ENCODE results near the gene TUBA1C.
"Not testable (repeated sequence)": the region's sequence is repeated elsewhere in the genome, so short reads cannot be mapped to it uniquely, and the experiment has no call there.

TUBA1C gene

GRCh38 chr12:49269191-49269590 lies 4.3 kb downstream of the TUBA1C start:
- 87% methylated on average over 5 of the region's 6 CpGs for WGBS
- H4K8ac ChIP-seq (ENCODE audit: low read length); H2BK12ac ChIP-seq (ENCODE audit: low read length in 2 of 2): not testable (repeated sequence)

GRCh38 chr12:49272790-49273725 lies 8.2 kb downstream of the TUBA1C start:
- no peaks in the 10 kb centered on the region for H3K27me3 ChIP-seq (ENCODE audit: control insufficient read depth in 1 of 2, insufficient read depth in 1 of 2, low read length in 2 of 2)
- H3K9me3 ChIP-seq (ENCODE audit: control insufficient read depth, low read length) = no peaks in the 10 kb centered on the region
- H3K9ac ChIP-seq (ENCODE audit: low read length) = no peak overlapping the region
- H3K4me1 ChIP-seq (ENCODE audit: control insufficient read depth, insufficient read depth, low read depth, low read length) = peaks cover 10% of the 10 kb centered on the region
- no peak overlapping the region for H2BK5ac ChIP-seq (ENCODE audit: low read depth, low read length, poor library complexity, severe bottlenecking)
- no peak overlapping the region for H3K27ac ChIP-seq (ENCODE audit: low read length, poor library complexity, severe bottlenecking)
- H2BK120ac ChIP-seq (ENCODE audit: low read depth, low read length) = no peak overlapping the region
- H3K4me2 ChIP-seq (ENCODE audit: low read length, poor library complexity, severe bottlenecking) = no peak overlapping the region
- H3K23ac ChIP-seq (ENCODE audit: low read length in 2 of 2) = no peak overlapping the region
- no peak overlapping the region for H3K18ac ChIP-seq (ENCODE audit: low read depth in 1 of 2, low read length in 2 of 2)
- no peak overlapping the region for H4K8ac ChIP-seq (ENCODE audit: low read length)
- no peak overlapping the region for H2AK5ac ChIP-seq (ENCODE audit: low read length, severe bottlenecking)
- no peak overlapping the region for H2AFZ ChIP-seq (ENCODE audit: low read depth, low read length)
- no peak overlapping the region for H2BK15ac ChIP-seq (ENCODE audit: low read depth, poor library complexity, severe bottlenecking)
- no peak overlapping the region for H3K14ac ChIP-seq (ENCODE audit: low read length in 2 of 2)
- H3K4ac ChIP-seq (ENCODE audit: low read depth in 1 of 2, low read length in 2 of 2) = no peak overlapping the region
- H3K36me3 ChIP-seq (ENCODE audit: control insufficient read depth in 1 of 2, insufficient read depth in 2 of 2, low read depth in 1 of 2, low read length in 2 of 2) = peaks cover 41 to 57% of the 10 kb centered on the region in 2 experiments
- peak overlapping the region; percentile 28 for H4K91ac ChIP-seq (ENCODE audit: low read length)
- H3K4me3 ChIP-seq (ENCODE audit: insufficient read depth in 1 of 2, low read depth in 1 of 2, low read length in 2 of 2) = no peak overlapping the region
- H2BK12ac ChIP-seq (ENCODE audit: low read length in 2 of 2) = no peak overlapping the region
- WGBS = 95% methylated on average over 16 of the region's 16 CpGs
- no peaks in the 10 kb centered on the region for H3K79me1 ChIP-seq (replicated peaks; ENCODE audit: low read length, poor library complexity, severe bottlenecking)
- DNase-seq = no peak

More at GRCh38 chr12:49269191-49269590, 4.3 kb downstream of the TUBA1C start:
- H2AFZ ChIP-seq (ENCODE audit: low read depth, low read length); H3K14ac ChIP-seq (ENCODE audit: low read length in 2 of 2); H3K4me1 ChIP-seq (ENCODE audit: control insufficient read depth, insufficient read depth, low read depth, low read length); H4K91ac ChIP-seq (ENCODE audit: low read length); H2AK5ac ChIP-seq (ENCODE audit: low read length, severe bottlenecking); H3K18ac ChIP-seq (ENCODE audit: low read depth in 1 of 2, low read length in 2 of 2); H3K4ac ChIP-seq (ENCODE audit: low read depth in 1 of 2, low read length in 2 of 2); H3K23ac ChIP-seq (ENCODE audit: low read length in 2 of 2); H3K27me3 ChIP-seq (ENCODE audit: control insufficient read depth in 1 of 2, insufficient read depth in 1 of 2, low read length in 2 of 2); H2BK120ac ChIP-seq (ENCODE audit: low read depth, low read length); H2BK15ac ChIP-seq (ENCODE audit: low read depth, poor library complexity, severe bottlenecking); H3K9me3 ChIP-seq (ENCODE audit: control insufficient read depth, low read length); H3K79me1 ChIP-seq (replicated peaks; ENCODE audit: low read length, poor library complexity, severe bottlenecking); DNase-seq; H3K4me2 ChIP-seq (ENCODE audit: low read length, poor library complexity, severe bottlenecking); H2BK5ac ChIP-seq (ENCODE audit: low read depth, low read length, poor library complexity, severe bottlenecking): not testable (repeated sequence)
- Histone ChIP-seq H3K27ac (ENCODE audit: low read length, poor library complexity, severe bottlenecking) (peak overlapping the region; percentile 44), H3K9ac (ENCODE audit: low read length) (peak overlapping the region; percentile 87), H3K36me3 (ENCODE audit: control insufficient read depth in 1 of 2, insufficient read depth in 2 of 2, low read depth in 1 of 2, low read length in 2 of 2) (peaks cover 46 to 67% of the 10 kb centered on the region in 2 experiments), H3K4me3 (ENCODE audit: insufficient read depth in 1 of 2, low read depth in 1 of 2, low read length in 2 of 2) (peak overlapping the region in 1 of 2 experiments; percentile 94)

DNA sequence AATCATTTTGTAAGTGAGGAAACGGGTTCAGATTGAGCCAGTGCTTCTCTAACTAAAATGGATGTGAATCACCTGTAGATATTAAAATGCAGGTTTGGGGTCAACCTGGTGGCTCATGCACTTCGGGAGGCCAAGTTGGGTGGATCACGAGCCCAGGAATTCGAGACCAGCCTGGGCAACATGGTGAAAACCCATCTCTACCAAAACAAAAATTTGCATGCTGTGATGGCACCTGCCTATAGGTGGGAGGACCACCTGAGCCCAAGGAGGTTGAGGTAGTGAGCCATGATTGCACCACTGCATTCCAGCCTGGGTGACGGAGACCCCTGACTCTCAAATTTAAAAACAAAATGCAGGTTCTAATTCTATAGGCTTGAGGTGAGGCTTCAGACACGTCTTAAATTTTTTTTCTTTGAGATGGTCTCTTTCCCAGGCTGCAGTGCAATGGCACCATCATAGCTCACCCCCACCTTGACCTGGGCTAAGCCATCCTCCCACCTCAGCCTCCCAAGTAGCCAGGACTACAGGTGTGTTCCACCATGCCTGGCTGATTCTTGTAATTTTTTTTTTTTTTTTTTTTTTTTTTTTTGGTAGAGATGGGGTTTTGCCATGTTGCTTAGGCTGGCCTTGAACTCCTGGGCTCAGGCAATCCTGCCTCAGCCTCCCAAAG lies 9.0 kb downstream of the TUBA1C start:
- no peak overlapping the region for H3K4me3 ChIP-seq (ENCODE audit: insufficient read depth in 1 of 2, low read depth in 1 of 2, low read length in 2 of 2)
- H3K23ac ChIP-seq (ENCODE audit: low read length in 2 of 2) = no peak overlapping the region
- peaks cover 41 to 57% of the 10 kb centered on the region in 2 experiments for H3K36me3 ChIP-seq (ENCODE audit: control insufficient read depth in 1 of 2, insufficient read depth in 2 of 2, low read depth in 1 of 2, low read length in 2 of 2)
- H2BK120ac ChIP-seq (ENCODE audit: low read depth, low read length) = no peak overlapping the region
- H3K18ac ChIP-seq (ENCODE audit: low read depth in 1 of 2, low read length in 2 of 2) = no peak overlapping the region
- no peak overlapping the region for H3K9ac ChIP-seq (ENCODE audit: low read length)
- H2AFZ ChIP-seq (ENCODE audit: low read depth, low read length) = no peak overlapping the region
- no peak overlapping the region for H2AK5ac ChIP-seq (ENCODE audit: low read length, severe bottlenecking)
- H3K79me1 ChIP-seq (replicated peaks; ENCODE audit: low read length, poor library complexity, severe bottlenecking) = no peaks in the 10 kb centered on the region
- no peak overlapping the region for H2BK15ac ChIP-seq (ENCODE audit: low read depth, poor library complexity, severe bottlenecking)
- H3K27me3 ChIP-seq (ENCODE audit: control insufficient read depth in 1 of 2, insufficient read depth in 1 of 2, low read length in 2 of 2) = no peaks in the 10 kb centered on the region
- no peak overlapping the region for H3K4me2 ChIP-seq (ENCODE audit: low read length, poor library complexity, severe bottlenecking)
- no peak overlapping the region for H2BK5ac ChIP-seq (ENCODE audit: low read depth, low read length, poor library complexity, severe bottlenecking)
- peaks cover 10% of the 10 kb centered on the region for H3K4me1 ChIP-seq (ENCODE audit: control insufficient read depth, insufficient read depth, low read depth, low read length)
- no peak overlapping the region for H4K8ac ChIP-seq (ENCODE audit: low read length)
- no peak for DNase-seq
- no peak overlapping the region for H2BK12ac ChIP-seq (ENCODE audit: low read length in 2 of 2)
- no peak overlapping the region for H3K27ac ChIP-seq (ENCODE audit: low read length, poor library complexity, severe bottlenecking)
- 95% methylated on average over 6 of the region's 6 CpGs for WGBS
- no peak overlapping the region for H4K91ac ChIP-seq (ENCODE audit: low read length)
- no peaks in the 10 kb centered on the region for H3K9me3 ChIP-seq (ENCODE audit: control insufficient read depth, low read length)
- no peak overlapping the region for H3K4ac ChIP-seq (ENCODE audit: low read depth in 1 of 2, low read length in 2 of 2)
- H3K14ac ChIP-seq (ENCODE audit: low read length in 2 of 2) = no peak overlapping the region

- WGBS = 82% methylated on average over 7 of the region's 7 CpGs
Observed at GRCh38 chr12:49274396-49275069, 9.7 kb downstream of the TUBA1C start.

More at GRCh38 chr12:49274396-49275069, 9.7 kb downstream of the TUBA1C start:
- no peak overlapping the region for H2BK120ac ChIP-seq (ENCODE audit: low read depth, low read length)
- no peak overlapping the region for H2BK15ac ChIP-seq (ENCODE audit: low read depth, poor library complexity, severe bottlenecking)
- no peaks in the 10 kb centered on the region for H3K79me1 ChIP-seq (replicated peaks; ENCODE audit: low read length, poor library complexity, severe bottlenecking)
- H3K18ac ChIP-seq (ENCODE audit: low read depth in 1 of 2, low read length in 2 of 2) = no peak overlapping the region
- peaks cover 5% of the 10 kb centered on the region for H3K4me1 ChIP-seq (ENCODE audit: control insufficient read depth, insufficient read depth, low read depth, low read length)
- H2BK12ac ChIP-seq (ENCODE audit: low read length in 2 of 2) = no peak overlapping the region
- no peak overlapping the region for H3K4me2 ChIP-seq (ENCODE audit: low read length, poor library complexity, severe bottlenecking)
- no peak overlapping the region for H3K14ac ChIP-seq (ENCODE audit: low read length in 2 of 2)
- peak overlapping the region; percentile 18 for H3K9ac ChIP-seq (ENCODE audit: low read length)
- H3K36me3 ChIP-seq (ENCODE audit: control insufficient read depth in 1 of 2, insufficient read depth in 2 of 2, low read depth in 1 of 2, low read length in 2 of 2) = peaks cover 38 to 53% of the 10 kb centered on the region in 2 experiments
- no peaks in the 10 kb centered on the region for H3K9me3 ChIP-seq (ENCODE audit: control insufficient read depth, low read length)
- no peak overlapping the region for H2AK5ac ChIP-seq (ENCODE audit: low read length, severe bottlenecking)
- H4K91ac ChIP-seq (ENCODE audit: low read length) = no peak overlapping the region
- no peak for DNase-seq
- H3K4ac ChIP-seq (ENCODE audit: low read depth in 1 of 2, low read length in 2 of 2) = no peak overlapping the region
- no peak overlapping the region for H2AFZ ChIP-seq (ENCODE audit: low read depth, low read length)
- H3K27ac ChIP-seq (ENCODE audit: low read length, poor library complexity, severe bottlenecking) = no peak overlapping the region
- peak overlapping the region; percentile 43 for H4K8ac ChIP-seq (ENCODE audit: low read length)
- no peak overlapping the region for H3K4me3 ChIP-seq (ENCODE audit: insufficient read depth in 1 of 2, low read depth in 1 of 2, low read length in 2 of 2)
- no peak overlapping the region for H2BK5ac ChIP-seq (ENCODE audit: low read depth, low read length, poor library complexity, severe bottlenecking)
- no peaks in the 10 kb centered on the region for H3K27me3 ChIP-seq (ENCODE audit: control insufficient read depth in 1 of 2, insufficient read depth in 1 of 2, low read length in 2 of 2)
- H3K23ac ChIP-seq (ENCODE audit: low read length in 2 of 2) = no peak overlapping the region
